HL-60 (cell line): Measurements from ENCODE around the gene SPEM1.

Source experiments
- GABPA ChIP-seq: IDR thresholded peaks from 2 replicates; pipeline ENCODE4 v1.6.1; 2012; ENCODE audit warnings: low read depth
- POLR2AphosphoS5 ChIP-seq: IDR thresholded peaks from 2 replicates; pipeline ENCODE4 v1.6.1; 2012; ENCODE audit warnings: low read depth
- TF ChIP-seq, protein P1 (sequence below): IDR thresholded peaks from one replicate; pipeline ENCODE4 v1.5.1; 2011; ENCODE audit warnings: low read length, control low read depth, inconsistent platforms; ENCODE audit not compliant: insufficient read depth
- TF ChIP-seq, protein P2 (sequence below): IDR thresholded peaks from 2 replicates; pipeline ENCODE4 v1.6.1; 2012; ENCODE audit warnings: low read depth; ENCODE audit not compliant: insufficient replicate concordance

DNA sequence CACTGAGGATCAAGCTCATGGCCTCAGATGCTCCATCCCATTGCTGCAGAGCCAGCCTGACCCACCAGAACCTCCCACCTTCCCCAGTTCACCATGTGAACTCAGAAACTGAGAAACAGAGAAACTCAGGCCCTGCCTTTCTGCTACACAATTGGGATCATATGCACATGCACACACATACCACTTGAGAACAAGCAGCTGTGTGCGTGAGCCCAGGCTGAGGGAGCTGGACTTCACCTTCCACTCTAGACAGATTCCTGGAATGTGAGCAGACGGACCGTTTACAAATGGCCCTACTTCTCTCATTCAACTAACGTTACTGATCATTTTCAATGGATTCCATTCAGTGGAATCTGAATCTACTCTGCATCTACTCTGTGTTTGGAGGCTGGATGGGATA is 3.6 kb downstream of the SPEM1 start:
- TF ChIP-seq, protein P1, sequence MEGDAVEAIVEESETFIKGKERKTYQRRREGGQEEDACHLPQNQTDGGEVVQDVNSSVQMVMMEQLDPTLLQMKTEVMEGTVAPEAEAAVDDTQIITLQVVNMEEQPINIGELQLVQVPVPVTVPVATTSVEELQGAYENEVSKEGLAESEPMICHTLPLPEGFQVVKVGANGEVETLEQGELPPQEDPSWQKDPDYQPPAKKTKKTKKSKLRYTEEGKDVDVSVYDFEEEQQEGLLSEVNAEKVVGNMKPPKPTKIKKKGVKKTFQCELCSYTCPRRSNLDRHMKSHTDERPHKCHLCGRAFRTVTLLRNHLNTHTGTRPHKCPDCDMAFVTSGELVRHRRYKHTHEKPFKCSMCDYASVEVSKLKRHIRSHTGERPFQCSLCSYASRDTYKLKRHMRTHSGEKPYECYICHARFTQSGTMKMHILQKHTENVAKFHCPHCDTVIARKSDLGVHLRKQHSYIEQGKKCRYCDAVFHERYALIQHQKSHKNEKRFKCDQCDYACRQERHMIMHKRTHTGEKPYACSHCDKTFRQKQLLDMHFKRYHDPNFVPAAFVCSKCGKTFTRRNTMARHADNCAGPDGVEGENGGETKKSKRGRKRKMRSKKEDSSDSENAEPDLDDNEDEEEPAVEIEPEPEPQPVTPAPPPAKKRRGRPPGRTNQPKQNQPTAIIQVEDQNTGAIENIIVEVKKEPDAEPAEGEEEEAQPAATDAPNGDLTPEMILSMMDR, result no peak
- TF ChIP-seq, protein P2, sequence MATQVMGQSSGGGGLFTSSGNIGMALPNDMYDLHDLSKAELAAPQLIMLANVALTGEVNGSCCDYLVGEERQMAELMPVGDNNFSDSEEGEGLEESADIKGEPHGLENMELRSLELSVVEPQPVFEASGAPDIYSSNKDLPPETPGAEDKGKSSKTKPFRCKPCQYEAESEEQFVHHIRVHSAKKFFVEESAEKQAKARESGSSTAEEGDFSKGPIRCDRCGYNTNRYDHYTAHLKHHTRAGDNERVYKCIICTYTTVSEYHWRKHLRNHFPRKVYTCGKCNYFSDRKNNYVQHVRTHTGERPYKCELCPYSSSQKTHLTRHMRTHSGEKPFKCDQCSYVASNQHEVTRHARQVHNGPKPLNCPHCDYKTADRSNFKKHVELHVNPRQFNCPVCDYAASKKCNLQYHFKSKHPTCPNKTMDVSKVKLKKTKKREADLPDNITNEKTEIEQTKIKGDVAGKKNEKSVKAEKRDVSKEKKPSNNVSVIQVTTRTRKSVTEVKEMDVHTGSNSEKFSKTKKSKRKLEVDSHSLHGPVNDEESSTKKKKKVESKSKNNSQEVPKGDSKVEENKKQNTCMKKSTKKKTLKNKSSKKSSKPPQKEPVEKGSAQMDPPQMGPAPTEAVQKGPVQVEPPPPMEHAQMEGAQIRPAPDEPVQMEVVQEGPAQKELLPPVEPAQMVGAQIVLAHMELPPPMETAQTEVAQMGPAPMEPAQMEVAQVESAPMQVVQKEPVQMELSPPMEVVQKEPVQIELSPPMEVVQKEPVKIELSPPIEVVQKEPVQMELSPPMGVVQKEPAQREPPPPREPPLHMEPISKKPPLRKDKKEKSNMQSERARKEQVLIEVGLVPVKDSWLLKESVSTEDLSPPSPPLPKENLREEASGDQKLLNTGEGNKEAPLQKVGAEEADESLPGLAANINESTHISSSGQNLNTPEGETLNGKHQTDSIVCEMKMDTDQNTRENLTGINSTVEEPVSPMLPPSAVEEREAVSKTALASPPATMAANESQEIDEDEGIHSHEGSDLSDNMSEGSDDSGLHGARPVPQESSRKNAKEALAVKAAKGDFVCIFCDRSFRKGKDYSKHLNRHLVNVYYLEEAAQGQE, result no peak
- no peak for TF ChIP-seq POLR2AphosphoS5
- no peak for TF ChIP-seq GABPA
